Mucosa of stomach (tissue), 1 donor: Measurements from ENCODE around the gene RAD51B.
"Not testable (repeated sequence)": the region's sequence is repeated elsewhere in the genome, so short reads cannot be mapped to it uniquely, and the experiment has no call there.

Experiments used
- H3K27me3 ChIP-seq: one replicate; pipeline ENCODE4 v1.7.0; 2013; ENCODE audit warnings: mild to moderate bottlenecking, low read length; ENCODE audit not compliant: control insufficient read depth, insufficient read depth
- H3K36me3 ChIP-seq: one replicate; pipeline ENCODE4 v1.7.0; 2013; ENCODE audit warnings: low read length; ENCODE audit not compliant: control insufficient read depth, insufficient read depth
- H3K4me1 ChIP-seq: one replicate; pipeline ENCODE4 v1.7.0; 2013; ENCODE audit warnings: mild to moderate bottlenecking, low read length; ENCODE audit not compliant: control insufficient read depth, insufficient read depth
- H3K4me3 ChIP-seq: one replicate; pipeline ENCODE4 v1.7.0; 2013; ENCODE audit warnings: low read length
- H3K9ac ChIP-seq: one replicate; pipeline ENCODE4 v1.7.0; 2013; ENCODE audit warnings: mild to moderate bottlenecking, low read length, moderate library complexity
- H3K9me3 ChIP-seq: one replicate; pipeline ENCODE4 v1.7.0; 2013; ENCODE audit warnings: mild to moderate bottlenecking, low read length, moderate library complexity; ENCODE audit not compliant: control insufficient read depth
- donor health status: Pancreatic carcinoma.

The RAD51B gene

DNA sequence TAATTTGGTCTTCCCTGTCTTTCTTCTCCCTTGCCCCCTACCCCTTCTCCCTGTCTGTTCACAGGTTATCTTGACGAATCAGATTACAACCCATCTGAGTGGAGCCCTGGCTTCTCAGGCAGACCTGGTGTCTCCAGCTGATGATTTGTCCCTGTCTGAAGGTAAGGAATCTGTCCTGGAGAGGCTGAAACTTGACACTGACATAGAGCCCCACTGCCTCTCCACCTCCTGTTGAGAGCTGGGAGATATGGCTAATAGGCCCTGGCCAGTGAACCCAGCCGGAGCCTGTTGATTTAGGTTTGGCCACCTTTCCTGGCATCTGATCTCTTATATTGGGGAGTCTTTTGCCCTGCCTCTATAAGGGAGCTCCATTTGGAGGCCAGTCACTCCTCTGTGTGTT is 472.2 kb downstream of the RAD51B start:
- Histone ChIP-seq H3K9me3 (no peaks in the 10 kb centered on the region), H3K4me3 (no peak overlapping the region), H3K4me1 (peaks cover 30% of the 10 kb centered on the region), H3K36me3 (no peaks in the 10 kb centered on the region), H3K27me3 (no peaks in the 10 kb centered on the region), H3K9ac (no peak overlapping the region)

GRCh38 chr14:68292441-68293215 is 473.0 kb downstream of the RAD51B start:
- Histone ChIP-seq H3K36me3 (no peaks in the 10 kb centered on the region), H3K4me3 (no peak overlapping the region), H3K27me3 (no peaks in the 10 kb centered on the region), H3K9me3 (no peaks in the 10 kb centered on the region), H3K4me1 (peaks cover 30% of the 10 kb centered on the region), H3K9ac (no peak overlapping the region)

DNA sequence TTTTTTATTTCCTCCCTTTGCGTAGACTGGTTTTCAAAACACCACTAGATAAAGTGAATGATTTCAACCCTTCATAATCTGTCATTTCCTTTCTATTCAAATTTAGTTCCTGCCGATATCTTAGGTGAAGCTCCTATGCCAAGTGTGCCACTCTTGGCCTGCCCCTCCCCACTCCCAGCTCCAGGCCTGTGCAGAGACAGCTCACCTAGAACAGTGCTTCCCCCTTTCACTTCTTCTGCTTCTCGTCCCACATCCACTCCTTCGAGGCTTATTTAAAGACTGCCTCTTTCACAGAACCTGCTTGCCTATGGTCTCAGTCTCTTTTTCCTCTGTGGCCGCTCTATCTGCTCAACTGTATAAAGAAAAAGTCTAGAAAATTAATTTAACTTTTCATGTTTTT is 473.8 kb downstream of the RAD51B start:
- H3K4me1 ChIP-seq = peaks cover 33% of the 10 kb centered on the region
- no peaks in the 10 kb centered on the region for H3K9me3 ChIP-seq
- no peaks in the 10 kb centered on the region for H3K27me3 ChIP-seq
- H3K4me3 ChIP-seq = no peak overlapping the region
- H3K36me3 ChIP-seq = no peaks in the 10 kb centered on the region
- peak overlapping the region; percentile 7 for H3K9ac ChIP-seq

DNA sequence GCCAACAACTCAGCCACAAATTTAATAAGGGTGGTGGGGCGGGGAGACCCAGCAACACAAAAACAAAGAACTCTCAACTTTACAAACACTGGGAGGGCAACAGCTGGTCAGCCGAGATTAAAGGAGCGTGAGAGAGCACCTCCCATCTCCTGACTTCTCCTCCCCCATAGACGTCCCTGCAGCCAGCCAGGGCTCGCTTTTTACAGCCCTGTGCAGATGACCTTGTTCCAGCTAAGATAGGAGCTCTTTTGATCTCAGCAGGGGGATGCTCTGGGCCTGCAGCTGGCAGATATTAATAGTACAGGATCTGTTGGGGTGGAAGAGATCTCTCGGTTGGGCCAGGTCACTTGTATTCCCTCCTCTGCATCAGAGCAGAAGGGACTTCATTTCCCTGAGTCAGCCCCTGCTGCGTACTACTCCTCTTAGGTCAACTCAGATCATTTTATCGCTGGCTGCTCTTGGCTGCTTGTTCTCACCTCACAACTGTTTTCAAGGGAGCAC is 475.8 kb downstream of the RAD51B start:
- no peaks in the 10 kb centered on the region for H3K36me3 ChIP-seq
- no peak overlapping the region for H3K9ac ChIP-seq
- no peaks in the 10 kb centered on the region for H3K9me3 ChIP-seq
- H3K4me3 ChIP-seq = no peak overlapping the region
- no peaks in the 10 kb centered on the region for H3K27me3 ChIP-seq
- peaks cover 33% of the 10 kb centered on the region for H3K4me1 ChIP-seq

DNA sequence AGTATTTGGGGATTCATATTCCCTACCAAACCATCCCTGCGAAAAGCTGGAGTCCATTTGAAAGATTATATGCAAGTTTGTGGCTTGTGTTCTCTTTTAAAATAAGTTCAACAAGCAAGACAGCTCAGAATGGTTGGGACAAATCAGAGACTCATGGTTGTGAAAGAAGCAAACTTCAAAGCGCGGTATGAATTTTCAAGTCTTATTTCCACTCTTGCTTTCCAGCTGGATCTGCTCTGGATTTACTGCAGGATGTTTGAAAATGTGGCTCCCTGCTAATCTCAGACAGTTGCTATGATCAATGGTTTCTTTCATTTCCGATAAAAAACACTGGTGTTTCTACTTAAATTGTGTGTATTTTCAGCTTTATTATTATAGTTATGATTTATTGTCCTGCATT is 477.5 kb downstream of the RAD51B start:
- Histone ChIP-seq H3K27me3 (no peaks in the 10 kb centered on the region), H3K4me3 (no peak overlapping the region), H3K9me3 (no peaks in the 10 kb centered on the region), H3K36me3 (no peaks in the 10 kb centered on the region), H3K9ac (no peak overlapping the region), H3K4me1 (peaks cover 34% of the 10 kb centered on the region)

DNA sequence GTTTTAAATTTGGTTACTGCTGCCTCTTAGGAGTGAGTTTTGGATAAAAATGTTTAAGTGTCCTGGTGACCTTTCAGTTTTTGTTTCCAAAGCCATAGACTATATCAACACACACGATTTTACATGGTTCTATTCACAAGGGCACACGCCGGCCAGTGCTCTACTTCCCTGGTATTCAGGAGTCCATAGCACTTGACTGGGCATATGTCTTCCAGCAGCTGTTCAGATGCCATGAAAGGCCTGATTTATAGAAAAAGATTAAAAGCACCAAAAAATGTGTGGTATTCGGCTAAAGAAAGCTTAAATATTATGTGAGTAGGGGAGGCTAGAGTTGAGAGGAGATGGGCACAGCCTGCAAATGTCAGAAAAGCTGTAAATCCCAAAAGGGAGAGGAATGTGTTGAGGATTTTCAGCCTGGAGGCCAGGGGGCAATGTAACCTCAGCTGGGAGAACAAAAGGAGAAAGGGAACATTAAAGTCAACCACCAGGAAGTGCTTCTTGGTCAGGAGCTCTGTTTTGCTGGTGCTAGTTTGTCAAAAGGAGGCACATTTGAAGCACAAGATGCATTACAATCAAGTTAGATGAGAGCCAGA is 478.4 kb downstream of the RAD51B start:
- H3K9ac ChIP-seq = no peak overlapping the region
- no peak overlapping the region for H3K4me3 ChIP-seq
- H3K4me1 ChIP-seq = peaks cover 28% of the 10 kb centered on the region
- no peaks in the 10 kb centered on the region for H3K36me3 ChIP-seq
- H3K27me3 ChIP-seq = no peaks in the 10 kb centered on the region
- H3K9me3 ChIP-seq = no peaks in the 10 kb centered on the region

- Histone ChIP-seq H3K4me3 (no peak overlapping the region), H3K9ac (no peak overlapping the region), H3K4me1 (peaks cover 8% of the 10 kb centered on the region), H3K9me3 (no peaks in the 10 kb centered on the region), H3K36me3 (no peaks in the 10 kb centered on the region), H3K27me3 (no peaks in the 10 kb centered on the region)
Observed at GRCh38 chr14:68300608-68301007, 481.0 kb downstream of the RAD51B start.

DNA sequence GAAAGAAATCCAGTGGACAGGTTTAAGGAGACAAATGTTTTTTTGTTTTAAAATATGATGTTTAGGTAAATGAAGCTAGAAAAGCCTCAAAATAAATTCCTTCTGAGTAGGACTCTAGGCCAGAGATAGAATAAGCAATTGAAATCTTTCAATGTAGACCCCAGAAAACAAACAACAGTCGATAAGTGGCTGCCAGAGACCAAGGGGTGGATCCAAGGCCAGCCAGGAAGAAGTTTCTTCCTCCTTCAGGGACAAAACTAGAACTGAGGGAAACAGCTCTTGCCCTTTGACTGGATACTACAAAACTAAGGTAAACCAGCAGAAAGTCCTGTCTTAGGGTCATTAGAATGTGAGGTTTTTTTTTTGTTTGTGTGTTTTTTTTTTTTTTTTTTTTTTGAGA is 481.6 kb downstream of the RAD51B start:
- no peaks in the 10 kb centered on the region for H3K36me3 ChIP-seq
- H3K9me3 ChIP-seq = no peaks in the 10 kb centered on the region
- H3K9ac ChIP-seq = no peak overlapping the region
- peaks cover 10% of the 10 kb centered on the region for H3K4me1 ChIP-seq
- H3K4me3 ChIP-seq = no peak overlapping the region
- H3K27me3 ChIP-seq = no peaks in the 10 kb centered on the region

GRCh38 chr14:68302938-68303337 is 483.4 kb downstream of the RAD51B start:
- H3K9me3 ChIP-seq, H3K9ac ChIP-seq, H3K36me3 ChIP-seq, H3K27me3 ChIP-seq, H3K4me3 ChIP-seq: not testable (repeated sequence)
- H3K4me1 ChIP-seq = peaks cover 26% of the 10 kb centered on the region

DNA sequence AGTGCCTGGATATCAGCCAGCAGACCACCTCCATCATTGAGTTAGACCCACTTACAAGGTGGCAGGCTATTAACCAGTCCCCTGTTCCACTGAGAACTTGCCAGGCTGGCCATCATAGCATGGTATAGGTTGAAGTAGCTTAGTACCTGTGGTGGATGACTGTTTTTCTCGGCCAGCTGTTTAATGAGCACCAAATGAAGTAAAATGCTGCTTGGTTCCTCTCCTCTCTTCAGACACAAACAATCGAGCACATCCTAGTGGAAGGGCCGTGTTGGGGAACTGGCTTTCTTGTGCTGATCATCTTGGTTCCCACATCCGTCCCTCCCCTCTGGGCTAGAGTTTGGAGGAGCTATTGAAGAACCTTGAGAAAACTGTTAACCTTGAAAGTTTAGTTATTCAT is 486.2 kb downstream of the RAD51B start:
- Histone ChIP-seq H3K9ac (no peak overlapping the region), H3K9me3 (no peaks in the 10 kb centered on the region), H3K36me3 (no peaks in the 10 kb centered on the region), H3K4me3 (no peak overlapping the region), H3K27me3 (no peaks in the 10 kb centered on the region), H3K4me1 (peaks cover 36% of the 10 kb centered on the region)

- Histone ChIP-seq H3K27me3 (no peaks in the 10 kb centered on the region), H3K9ac (no peak overlapping the region), H3K9me3 (no peaks in the 10 kb centered on the region), H3K36me3 (no peaks in the 10 kb centered on the region), H3K4me3 (no peak overlapping the region), H3K4me1 (peaks cover 32% of the 10 kb centered on the region)
Observed at GRCh38 chr14:68306265-68306933, 486.8 kb downstream of the RAD51B start.
